GM21786 (cell line): ENCODE data around the gene C16orf74.

Experiments
- ATAC-seq: cut with Tn5 transposase; IDR thresholded peaks from one replicate; pipeline ENCODE4 v1.9.1; 2021; ENCODE audit not compliant: unreplicated experiment

The C16orf74 gene

DNA sequence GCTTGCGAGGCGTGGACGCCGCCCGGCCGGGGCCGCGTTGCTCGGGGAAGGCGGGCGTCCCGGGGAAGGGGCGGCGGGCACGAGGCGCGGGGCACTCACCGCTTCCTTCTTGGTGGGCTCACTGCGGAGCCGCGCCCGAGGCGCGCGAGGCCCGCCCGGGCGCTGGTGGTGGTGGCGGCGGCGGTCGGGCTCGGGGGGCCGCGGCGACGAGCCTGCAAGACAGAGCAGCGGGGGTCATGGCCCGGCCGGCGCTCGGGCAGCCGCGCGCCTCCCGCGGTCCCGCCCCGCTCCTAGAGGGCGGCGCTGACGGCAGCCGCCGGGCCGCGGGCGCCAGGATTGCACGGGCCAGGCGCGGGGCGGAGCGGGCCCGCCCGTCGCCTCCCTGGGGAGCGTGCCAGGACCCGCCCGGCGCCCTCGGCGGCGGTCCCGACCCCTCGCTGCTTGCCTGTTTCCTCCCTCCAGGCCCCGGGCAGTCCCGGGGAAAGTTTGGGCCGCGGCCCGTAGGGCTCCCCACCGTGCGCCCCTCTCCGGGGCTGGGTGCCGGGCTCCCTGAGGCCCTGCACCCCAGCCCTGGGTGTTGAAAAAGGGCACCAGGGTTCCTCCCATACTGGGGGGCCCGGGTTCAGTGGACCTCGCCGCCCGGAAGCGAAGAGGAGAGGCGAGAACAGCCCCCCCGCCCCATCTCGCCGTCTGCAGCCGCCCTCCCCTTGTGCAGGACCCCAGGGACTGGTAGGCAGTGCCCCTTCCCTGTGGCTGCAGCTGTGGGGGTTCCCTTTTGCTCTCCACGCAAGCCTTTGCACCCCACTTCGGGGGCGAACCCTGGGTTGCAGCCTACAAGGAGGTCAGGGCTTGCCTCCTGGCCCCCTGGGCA is at the start of gene C16orf74:
C16orf74 (minus strand) TSS at position 270 of the 871 bp plus-strand sequence. CDS start 15,879 bp downstream, outside the sequence.
- peak; percentile 28 for ATAC-seq

DNA sequence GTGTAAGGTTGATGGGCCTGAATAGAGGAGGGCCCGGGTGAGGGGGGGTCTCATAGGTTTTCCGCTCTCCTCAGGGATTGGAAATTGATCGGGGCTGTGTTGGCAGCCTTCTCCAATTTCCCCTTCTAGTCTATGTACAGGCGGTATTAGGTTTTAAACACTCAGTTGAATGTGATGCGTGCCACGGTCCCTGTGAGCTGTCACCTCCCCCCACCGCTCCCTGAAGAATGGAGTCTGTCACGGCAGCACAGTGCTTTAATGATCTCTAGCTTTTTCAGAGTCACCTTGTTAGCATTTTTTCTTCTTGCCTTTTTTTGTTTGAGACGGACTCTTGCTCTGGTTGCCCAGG is 49.4 kb upstream of the C16orf74 start:
- ATAC-seq = no peak

- peak; percentile 80 for ATAC-seq
Observed at GRCh38 chr16:85799497-85800320, 48.8 kb upstream of the C16orf74 start, which contains the start of the genes COX4I1 and EMC8. Gene COX4I1 (plus strand): TSS chr16:85799695. CDS start chr16:85801206, 1,511 bp downstream. Gene EMC8 (minus strand): TSS chr16:85799544. CDS start chr16:85799295, 249 bp downstream.

DNA sequence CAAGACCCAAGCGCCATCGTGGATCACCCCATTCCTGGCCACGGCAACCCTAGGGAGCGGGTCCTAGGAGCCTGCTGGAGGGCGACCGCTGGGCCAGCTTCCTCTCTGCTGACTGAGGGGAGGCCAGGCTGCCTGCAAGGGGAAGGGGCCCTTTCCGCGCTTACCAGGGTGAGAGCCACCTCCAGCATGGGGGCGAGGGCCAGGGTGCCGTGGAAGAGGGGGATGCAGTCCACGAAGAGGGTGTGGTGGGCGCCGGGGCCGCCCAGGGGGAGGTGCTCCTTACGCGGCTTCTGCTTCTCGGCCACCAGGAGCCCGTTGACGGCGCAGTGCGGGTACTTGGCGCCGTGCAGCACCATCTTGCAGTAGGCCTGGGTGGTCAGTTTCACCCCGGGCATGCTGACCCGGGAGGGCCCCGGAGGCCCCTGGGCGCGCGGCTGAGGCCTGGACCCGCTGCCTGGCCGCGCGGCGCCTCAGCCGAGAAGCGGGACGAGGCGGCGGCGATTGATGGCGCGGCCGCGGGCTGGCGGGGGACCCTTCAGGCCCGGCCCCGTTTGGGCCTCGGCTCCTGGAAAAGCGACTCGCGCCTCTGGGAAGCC is 48.1 kb upstream of the C16orf74 start:
- ATAC-seq = peak; percentile 25

DNA sequence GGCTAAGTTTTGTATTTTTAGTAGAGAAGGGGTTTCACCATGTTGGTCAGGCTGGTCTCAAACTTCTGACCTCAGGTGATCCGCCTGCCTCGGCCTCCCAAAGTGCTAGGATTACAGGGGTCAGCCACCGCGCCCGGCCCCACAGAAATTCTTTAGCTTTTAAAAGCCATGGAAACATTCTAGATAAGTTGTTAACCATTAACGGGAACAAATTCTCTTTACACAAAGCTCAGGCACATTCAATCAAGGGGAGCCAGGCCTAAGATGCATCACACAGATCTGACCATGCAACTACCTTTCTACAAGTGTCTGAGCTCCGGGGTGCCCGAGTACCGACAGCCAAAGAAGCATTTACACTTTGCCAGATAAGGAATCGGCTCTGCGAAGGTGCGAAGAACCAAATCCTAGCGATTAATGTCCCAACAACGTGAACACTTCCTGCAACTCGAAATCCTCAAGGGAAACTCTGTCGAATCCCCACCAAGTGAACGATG is 47.4 kb upstream of the C16orf74 start:
- ATAC-seq = no peak

GRCh38 chr16:85796599-85796998 is 45.7 kb upstream of the C16orf74 start:
- no peak for ATAC-seq

GRCh38 chr16:85796152-85796551 is 45.3 kb upstream of the C16orf74 start:
- no peak for ATAC-seq

- no peak for ATAC-seq
Observed at GRCh38 chr16:85794696-85795095, 43.8 kb upstream of the C16orf74 start.

GRCh38 chr16:85793662-85794298 is 42.9 kb upstream of the C16orf74 start:
- ATAC-seq = no peak

DNA sequence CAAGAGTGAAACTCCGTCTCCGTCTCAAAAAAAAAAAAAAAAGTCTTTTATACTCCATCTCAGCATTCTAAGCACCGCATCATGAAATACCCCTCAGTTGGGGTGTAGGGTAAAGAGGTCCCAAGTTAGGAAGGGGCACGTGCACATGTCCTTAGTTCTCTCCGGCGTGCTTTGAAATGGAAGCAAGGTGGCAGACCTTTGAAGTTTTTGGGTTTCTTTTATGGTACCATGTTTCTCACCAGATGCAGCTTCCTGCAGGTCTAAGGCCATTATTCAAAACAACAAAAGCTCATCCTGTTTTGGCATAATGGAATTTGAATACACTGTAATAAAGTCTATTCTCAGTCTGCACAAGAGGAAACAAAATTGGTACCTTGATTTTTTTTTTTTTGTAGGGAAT is 38.9 kb upstream of the C16orf74 start:
- no peak for ATAC-seq

- ATAC-seq = no peak
Observed at GRCh38 chr16:85788819-85789218, 37.9 kb upstream of the C16orf74 start.

- no peak for ATAC-seq
Observed at GRCh38 chr16:85785927-85786326, 35.0 kb upstream of the C16orf74 start.

GRCh38 chr16:85784813-85785212 is 33.9 kb upstream of the C16orf74 start:
- no peak for ATAC-seq

DNA sequence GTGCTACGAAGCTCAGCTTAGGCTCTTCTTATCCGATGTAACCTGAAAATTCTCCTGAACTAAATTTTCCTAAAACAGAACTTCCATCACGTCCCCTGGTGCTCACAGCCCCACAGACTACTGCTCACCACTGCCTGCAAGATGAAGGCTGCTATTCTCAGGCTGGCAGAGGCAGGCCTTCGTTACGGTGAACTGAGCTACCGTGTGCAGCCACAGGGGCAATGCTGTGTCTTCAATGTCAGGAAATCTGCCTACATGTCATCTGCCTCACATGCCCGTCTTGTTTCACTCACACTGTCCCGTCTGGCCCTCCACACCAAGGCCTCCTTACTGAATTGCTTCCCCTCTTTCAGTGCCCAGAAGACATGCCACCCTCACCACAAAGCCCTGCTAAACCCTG is 32.5 kb upstream of the C16orf74 start:
- ATAC-seq = no peak

DNA sequence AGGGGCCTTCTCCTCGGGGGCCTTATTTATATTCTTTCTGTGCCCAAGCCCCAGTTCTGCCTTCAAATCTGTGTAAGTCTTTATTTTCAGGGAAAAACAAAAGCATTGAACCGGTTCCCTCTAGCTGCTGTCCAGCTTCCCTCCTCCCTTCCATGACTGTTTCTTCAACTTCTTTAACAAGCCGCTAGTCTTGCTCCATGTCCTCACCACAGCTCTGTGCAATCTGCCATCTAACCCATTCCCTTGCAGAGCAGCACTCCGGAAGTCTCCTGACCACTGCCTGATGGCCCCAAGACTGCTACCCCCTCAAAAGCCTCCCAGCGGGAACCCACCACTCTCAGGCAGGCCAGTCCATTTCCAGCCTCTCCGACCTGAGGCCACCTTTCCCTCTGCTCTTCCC is 31.6 kb upstream of the C16orf74 start:
- ATAC-seq = no peak

DNA sequence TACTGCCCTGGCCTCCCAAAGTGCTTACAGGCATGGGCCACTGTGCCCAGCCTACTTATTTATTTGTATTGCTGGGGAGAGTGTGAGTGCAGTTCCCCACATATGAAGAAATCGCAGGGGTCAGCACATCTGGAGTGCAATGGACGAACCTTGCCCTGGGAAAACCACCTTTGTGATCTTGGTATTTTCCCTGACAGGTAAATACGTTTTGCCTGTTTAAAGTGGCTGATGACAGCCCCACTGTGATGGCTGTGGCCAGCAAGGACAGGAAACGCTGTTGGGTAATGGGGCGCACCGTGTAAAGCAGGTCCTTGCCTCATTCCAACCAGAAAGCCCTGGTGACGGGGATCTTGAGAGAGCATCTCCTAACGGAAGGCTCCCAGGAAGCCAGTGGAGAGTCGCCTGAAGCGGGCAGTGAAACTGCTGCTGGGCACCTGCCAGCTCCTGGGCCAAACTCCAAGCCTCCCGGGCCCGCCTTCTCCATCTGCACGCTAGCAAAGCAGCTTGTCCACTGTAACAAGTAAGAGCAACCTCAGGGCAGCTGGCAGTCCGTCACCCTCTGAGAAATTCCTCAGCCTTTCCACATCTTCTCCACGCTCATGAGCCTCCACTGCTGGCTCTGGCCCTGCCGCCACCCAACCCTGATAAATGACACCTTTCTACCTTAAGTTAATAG is 30.9 kb upstream of the C16orf74 start:
- no peak for ATAC-seq

GRCh38 chr16:85781156-85781555 is 30.3 kb upstream of the C16orf74 start:
- ATAC-seq = no peak

- ATAC-seq = no peak
Observed at GRCh38 chr16:85780281-85780680, 29.4 kb upstream of the C16orf74 start.

DNA sequence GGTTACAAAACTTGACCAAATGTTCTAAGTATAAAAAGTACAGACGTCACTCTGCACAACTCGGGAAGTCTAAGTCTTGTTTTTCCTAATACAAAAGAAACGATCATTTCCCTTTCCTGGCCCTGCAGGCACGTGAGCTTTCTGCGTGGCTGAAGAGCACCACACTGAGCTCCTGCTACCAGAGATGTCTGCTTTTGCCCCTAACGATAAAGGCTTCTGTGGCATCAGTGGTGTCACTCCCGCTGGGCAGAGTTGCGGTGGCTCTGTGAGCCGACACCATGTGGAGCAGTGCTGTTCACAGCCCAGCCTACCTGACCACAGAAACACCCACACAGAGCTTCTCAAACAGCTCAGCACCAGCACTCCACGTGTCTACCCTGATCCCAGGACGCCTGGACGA is 28.0 kb upstream of the C16orf74 start:
- no peak for ATAC-seq

DNA sequence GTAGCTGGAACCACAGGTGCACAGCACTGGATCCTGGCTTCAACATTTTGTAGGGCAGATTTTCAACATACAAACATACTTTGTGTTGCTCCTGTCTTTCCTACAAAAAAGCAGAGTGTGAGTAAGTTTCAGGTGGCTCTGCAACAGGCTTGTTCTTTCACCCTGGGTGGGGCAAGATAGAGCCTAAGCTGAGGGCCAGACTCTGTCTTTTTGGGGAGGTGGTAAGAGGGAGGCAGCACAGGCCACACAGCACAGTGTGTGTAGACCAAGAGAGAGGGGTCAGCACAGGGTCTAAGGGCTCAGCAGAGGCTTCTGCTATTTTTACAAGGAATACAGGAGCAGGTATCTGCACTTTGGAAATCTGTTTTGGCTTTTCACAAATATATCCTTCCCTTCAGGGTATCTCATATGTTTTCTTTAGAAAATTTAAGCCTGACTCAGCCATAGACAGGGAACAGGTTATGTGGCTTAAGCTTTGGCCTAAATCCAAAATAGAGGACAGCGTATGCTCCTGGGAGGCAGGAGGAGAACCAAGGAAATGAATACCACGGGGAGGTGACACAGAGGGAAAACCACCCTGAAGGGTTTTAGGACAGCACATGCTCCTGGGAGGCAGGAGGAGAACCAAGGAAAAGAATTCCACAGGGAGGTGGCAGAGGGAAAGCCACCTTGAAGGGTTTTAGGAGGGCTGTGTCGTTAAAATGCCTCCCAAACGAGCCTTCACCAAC is 26.9 kb upstream of the C16orf74 start:
- ATAC-seq = no peak
